Myocyte (in vitro differentiated cells): Measurements from ENCODE around the gene PLXNA2. TPM values are rescaled to one million over a fixed set of nuclear protein-coding genes. Genes with fewer than 3 reads are reported as not detected.
A peak's percentile ranks its signal among the peaks of the same experiment; 100 is the strongest.

ENCODE experiments used
- DNase-seq: peaks from one replicate; pipeline ENCODE4 v3.0.0-alpha.2; 2012; ENCODE audit warnings: low read depth
- polyA plus RNA-seq: library from polyadenylated mRNA; unstranded; fragments of >200 nt; gene quantifications from one replicate; pipeline ENCODE4 v1.2.1, GENCODE V29; 2012; ENCODE audit warnings: missing spikeins
- total RNA-seq: library from RNA; depleted of rRNA; stranded (reverse); fragments of >200 nt; gene quantifications from 2 replicates; pipeline ENCODE4 v1.2.3, GENCODE V29; 2014

The PLXNA2 gene, protein sequence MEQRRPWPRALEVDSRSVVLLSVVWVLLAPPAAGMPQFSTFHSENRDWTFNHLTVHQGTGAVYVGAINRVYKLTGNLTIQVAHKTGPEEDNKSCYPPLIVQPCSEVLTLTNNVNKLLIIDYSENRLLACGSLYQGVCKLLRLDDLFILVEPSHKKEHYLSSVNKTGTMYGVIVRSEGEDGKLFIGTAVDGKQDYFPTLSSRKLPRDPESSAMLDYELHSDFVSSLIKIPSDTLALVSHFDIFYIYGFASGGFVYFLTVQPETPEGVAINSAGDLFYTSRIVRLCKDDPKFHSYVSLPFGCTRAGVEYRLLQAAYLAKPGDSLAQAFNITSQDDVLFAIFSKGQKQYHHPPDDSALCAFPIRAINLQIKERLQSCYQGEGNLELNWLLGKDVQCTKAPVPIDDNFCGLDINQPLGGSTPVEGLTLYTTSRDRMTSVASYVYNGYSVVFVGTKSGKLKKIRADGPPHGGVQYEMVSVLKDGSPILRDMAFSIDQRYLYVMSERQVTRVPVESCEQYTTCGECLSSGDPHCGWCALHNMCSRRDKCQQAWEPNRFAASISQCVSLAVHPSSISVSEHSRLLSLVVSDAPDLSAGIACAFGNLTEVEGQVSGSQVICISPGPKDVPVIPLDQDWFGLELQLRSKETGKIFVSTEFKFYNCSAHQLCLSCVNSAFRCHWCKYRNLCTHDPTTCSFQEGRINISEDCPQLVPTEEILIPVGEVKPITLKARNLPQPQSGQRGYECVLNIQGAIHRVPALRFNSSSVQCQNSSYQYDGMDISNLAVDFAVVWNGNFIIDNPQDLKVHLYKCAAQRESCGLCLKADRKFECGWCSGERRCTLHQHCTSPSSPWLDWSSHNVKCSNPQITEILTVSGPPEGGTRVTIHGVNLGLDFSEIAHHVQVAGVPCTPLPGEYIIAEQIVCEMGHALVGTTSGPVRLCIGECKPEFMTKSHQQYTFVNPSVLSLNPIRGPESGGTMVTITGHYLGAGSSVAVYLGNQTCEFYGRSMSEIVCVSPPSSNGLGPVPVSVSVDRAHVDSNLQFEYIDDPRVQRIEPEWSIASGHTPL (N-terminal part only)
- 8.6 TPM in 2 replicates for total RNA-seq
- polyA plus RNA-seq = 6.6 TPM

DNA sequence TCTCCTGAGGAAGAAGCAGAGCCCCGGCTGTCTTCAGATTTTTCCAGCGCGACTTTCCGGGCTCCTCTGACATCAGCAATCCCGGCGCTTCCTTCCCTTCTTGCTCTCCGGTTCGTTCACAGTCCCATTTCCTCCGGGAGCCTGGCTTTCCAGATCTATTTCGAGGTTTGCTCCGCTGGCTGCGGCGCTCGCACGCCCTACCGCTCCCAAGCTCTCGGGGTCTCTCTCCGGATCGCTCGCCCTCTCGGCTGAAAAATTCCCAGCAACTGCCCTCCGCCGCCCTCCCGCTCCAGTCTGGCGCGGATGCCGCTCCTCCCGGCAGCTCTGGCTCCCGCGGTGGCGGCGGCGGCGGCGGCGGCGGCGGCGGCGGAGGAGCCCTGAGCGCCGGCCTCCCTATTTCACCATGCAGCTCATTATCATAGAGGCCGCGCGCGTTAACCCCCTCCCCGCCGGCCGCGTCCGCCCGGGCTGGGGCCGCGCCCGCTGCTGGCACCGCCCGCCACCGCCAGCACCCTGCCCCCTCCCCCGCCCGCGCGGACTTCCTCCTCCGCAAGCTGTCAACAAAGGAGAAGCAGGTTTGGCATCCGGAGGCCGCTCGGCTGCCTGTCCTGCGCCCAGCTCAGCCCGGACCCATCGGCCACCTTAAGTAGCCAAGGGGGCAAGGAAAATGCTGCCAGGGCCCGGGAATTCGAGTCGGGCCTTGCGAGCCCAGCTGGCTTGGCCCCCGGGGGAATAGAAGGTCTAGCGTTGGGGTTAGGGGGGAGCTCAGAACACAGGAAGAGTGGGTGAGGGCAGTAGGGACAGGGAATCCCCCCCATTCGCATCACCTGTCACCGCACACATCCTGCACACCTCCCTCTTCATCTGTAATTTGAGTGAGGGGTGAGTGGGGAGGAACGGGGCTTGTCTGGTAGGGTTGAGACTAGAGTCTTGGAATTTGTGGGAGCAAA is at the start of gene PLXNA2:
Gene PLXNA2 (minus strand): TSS at position 418 of the 950 bp plus-strand sequence. CDS start 26,462 bp downstream, outside the sequence.
- DNase-seq = peak; percentile 78

DNA sequence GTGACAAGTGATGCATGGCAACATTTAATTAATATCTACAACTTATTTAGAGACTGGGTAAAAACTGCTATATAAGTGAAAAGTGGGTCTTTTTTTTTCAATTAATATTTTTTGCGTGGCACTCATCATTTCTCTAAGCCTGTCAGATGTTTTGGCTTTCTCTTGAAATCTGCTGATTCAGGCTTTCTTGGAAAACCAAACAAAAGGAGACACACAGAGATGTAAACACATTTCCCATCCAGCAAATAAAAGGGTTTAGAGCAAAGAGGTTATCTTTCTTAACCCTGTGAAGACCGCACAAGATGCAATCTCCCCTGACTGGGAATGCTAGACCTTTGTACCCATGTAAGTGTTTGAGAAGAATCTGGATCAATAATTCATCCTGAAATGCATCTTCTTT is 48.7 kb upstream of the PLXNA2 start:
- DNase-seq = no peak

DNA sequence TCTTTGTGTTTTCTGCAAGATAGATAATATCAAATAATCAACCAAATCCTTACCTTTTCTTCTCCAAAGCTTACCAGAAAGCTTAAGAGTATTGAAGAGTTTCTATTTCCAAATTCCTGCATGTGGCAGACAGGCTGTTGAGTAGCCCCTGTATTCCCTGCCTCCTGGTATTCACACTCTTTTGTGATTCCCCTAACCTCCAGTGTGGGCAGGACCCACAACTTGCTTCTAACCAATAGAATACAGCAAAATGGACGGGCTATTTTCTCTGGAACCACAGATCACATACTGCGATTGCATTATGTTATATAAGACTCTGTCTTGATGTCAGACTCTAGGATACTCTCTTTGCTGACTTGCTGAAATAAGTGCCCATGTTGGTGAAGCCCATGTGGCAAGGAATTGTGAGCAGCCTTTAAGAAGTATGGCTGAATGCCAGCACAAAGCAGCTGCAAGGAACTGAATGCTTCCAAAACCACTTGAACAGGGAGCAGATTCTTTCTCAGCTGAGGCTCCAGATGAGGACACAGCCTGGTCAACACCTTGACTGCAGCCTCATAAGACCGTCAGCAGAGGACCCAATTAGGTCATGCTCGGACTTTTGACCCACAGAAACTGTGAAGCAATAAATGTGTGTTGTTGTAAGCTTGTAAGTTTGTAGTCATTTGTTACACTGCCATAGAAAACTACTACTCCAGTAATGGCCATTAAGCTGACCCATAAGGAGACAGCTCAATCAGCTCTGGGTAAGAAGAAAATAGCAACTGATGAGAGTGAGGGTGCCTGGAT is 47.9 kb upstream of the PLXNA2 start:
- peak; percentile 41 for DNase-seq

DNA sequence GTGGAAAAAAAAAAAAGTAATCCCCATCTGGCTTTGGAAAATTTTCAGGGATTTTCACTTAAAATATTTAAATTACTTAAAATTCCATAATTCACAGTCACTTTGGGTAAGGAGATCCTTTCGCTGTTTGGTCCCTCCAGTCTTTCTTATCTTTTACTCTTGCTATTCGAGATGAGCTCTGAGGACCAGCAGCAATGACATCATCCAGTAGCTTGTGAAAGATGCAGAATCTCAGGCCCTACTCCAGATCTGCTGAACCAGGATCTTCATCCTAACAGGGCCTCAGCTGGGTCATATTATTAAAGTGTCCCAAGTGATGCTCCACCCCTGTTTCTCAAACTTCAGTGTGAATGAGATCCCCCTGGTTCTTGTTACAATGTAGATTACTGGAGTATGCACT is 46.9 kb upstream of the PLXNA2 start:
- DNase-seq = no peak

DNA sequence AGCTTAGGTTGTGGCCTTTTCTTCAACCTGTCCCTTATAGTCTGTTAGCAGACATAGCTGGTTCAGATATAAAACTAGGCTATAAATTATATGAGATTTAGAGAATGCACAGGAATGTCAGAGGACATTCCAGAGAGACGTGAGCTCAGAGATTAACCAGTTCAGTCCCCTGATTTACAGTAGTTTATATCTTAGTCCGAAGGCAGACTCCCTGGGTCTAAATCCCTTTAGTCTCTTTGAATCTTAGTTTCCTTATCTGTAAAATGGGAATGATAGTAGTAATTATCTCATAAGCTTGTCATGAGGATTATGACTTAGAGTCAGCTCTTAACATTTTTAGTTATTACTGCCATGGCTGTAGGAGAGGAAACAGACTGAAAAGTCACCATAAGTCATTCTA is 45.5 kb upstream of the PLXNA2 start:
- no peak for DNase-seq

DNA sequence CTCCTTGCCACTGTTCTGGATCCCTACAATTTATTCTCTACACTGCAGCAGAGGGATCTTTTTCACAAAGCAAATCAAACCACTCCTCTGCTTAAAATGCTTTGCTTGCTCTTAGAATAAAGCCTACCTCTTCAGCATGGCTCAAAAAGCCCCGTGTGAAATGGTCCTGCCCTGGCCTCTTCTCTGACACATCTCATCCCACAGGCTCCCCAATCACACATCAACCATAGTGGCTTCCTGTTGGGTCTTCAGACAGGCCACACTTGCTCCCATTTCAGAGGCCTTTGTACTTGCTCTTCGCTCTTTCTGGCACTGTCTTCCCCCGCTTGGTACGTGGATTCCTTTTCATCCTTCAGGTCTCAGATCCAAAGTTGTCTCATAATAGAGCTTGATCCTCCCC is 44.3 kb upstream of the PLXNA2 start:
- no peak for DNase-seq

DNA sequence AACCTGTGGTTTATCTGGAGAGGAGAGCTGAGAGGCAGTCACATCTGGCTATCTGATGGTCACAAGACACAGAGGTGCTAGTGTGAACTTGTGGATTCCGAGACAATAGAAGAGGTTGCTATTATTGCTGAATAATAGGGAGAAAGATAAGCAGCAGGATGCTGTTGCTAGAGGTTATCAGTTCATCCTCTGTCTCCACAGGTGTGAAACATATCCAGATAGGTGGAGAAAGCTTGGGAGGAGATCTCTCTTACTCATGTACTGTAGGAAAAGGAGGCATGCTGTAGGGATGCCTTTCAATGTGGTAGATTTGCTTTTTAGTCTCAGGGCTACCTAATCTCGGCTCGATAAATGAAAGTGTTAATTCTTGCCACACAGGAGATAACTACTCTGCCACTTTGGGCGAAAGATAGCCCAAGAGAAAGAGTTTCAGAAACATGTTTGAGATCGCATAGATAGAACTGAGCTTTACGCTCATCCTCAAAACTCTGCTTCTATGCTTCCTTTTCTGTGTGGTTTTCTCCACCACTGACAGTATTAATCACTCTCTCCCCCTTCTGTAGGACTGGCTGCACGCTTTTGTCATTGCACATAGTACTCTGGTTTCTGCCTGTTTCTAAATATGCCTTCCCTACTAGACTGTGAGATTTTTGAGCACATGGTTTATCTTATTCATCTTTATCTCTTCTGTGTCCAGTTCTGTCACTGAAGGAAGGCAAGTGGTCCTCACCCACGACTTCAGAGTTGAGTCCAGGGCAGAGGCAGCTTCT is 36.7 kb upstream of the PLXNA2 start:
- DNase-seq = no peak

DNA sequence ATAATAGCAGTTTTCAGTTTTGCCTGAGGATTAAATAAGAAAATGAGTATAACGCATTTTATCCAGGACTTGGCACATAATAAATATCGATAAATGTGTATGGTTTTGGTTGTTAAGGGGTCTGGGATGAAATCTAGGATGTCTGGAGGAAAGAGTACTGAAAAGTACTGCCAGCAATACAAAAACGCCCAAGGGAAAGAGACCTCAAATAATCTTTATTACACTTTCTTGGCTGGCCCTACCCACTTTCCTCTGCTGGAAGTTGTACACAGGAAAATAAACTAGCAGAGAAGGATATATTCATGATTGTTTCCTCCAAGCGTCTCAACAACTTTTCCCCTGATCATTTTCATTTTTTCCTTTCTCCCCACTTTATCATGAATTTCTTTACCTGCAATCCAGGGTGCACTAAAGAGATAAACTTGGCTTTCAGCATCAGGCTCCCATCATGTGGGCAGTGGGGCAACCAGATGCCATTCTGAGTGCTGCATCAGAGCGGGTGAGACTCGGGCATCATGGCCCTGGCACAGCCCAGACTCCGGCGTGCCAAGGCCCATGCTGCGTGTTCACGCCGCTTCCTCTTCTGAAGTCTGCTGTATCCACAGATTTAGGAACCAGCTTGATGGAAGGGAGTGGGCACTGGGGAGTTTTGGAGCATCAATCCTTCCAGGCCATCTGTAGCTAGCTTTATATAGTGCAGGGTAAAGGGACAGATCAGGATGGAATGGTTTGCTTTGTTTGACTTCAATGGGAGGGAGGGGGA is 35.8 kb upstream of the PLXNA2 start:
- DNase-seq = no peak

DNA sequence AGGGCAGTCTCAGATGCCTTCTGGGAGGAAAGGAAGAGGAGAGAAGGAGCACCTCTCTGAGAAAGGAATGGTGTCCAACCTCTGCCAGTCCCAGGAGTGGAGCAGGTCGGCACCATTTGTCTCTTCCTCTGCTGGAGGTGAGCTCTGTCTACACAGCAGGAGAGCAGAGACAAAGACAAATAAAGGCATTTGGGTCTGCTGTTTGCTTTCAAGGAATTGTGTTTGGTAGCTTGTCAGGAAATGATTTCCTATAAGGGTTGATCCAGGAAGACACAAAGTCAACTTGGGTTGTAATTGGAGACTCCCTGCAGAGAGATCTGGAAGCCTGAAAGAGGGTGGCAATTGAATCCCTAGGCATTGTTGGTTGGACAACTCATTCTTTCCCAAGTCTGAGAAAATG is 34.5 kb upstream of the PLXNA2 start:
- DNase-seq = no peak

DNA sequence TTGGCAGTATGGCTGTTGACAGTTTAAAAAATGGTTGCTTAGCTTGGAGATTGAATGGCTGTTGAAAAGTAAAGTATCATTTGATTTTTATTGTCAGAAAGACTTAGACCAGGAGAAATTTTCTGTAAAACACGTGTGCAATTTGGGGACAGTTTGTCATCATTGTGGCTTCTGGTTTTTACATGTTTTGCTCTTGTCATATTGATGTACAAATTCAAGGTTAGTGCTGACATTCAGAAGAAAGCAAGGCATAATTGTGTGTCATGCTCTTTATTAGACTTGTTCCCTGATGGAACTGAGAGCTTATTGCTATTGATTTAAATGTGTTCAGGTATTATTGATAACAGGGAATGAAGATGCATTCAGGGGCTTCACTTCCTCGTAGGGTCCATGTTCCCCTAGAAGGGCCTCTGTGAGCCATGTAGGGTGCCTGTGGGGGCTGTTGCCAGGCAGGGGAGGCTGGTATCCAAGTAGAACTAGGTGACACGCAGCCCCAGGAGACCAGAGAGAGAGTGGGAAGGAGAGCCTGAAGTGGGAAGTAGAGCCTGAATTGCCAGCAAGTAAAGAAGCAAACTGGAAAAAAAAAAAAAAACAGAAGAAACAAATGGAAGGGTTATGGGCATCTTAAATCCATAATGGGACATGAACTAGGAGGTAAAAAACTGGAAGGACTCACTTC is 32.7 kb upstream of the PLXNA2 start:
- DNase-seq = no peak

DNA sequence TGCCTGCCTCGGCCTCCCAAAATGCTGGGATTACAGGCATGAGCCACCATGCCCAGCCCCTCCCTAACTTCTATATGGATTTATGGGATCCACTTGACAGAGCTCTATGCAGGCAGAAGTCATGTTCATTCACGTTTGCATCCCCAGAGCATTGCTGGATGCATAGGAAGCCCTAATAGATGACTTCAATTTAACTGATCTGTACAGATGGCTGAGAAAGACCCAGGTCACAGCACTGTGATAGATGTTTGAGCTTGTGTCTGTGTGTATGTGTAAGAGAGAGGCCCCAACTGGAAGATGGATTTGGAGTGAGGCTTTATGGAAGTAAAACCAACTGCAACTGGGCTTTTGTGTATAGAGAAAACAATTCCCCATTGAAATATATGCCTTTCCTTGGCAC is 30.9 kb upstream of the PLXNA2 start:
- no peak for DNase-seq

DNA sequence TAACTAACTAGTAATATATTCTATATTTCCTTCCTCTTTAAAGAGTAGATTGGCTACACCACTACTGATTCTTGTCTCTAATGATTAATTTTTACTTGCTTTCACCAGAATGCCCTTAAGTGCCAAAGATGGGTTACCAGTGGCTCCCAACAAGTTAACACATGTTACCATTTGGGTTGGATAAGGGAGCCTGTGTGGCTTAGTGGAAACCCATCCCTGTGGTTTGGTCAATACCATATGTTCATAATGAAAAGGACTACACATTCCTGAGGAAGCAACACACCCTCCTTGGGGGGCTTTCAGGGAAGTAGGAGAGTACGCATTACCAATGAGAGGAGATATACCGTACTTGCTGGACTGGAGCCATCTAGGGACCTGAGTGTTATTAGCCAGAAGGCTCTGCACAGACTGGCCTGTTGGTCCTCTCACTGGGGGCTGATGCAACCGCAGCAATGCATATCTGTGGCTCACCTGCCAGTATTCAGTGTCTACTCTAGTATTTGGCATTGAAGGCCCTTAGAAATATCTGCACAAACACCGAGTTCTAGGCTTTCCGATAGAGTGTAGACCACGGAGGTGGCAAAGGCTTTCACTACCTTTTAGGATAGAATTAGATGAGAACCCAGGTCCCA is 29.3 kb upstream of the PLXNA2 start:
- peak; percentile 35 for DNase-seq

DNA sequence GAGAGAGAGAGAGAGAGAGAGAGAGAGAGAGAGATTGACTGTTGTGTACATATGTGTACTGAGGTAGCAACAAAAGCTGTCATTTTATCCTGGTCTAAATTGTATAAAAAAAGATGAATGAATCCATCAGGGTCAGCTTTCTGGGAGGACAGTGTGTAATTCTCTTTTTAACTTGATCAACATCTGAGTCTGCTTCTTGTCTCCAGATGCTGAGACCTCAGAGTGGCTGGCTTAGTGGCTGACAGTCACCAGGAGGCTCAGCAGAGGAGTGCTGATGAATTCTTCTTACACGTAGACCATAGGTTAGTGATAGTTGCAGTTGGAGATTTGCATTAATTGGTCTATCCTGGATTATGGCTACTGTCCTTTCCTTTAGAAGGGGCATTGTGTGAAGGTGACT is 28.5 kb upstream of the PLXNA2 start:
- no peak for DNase-seq

DNA sequence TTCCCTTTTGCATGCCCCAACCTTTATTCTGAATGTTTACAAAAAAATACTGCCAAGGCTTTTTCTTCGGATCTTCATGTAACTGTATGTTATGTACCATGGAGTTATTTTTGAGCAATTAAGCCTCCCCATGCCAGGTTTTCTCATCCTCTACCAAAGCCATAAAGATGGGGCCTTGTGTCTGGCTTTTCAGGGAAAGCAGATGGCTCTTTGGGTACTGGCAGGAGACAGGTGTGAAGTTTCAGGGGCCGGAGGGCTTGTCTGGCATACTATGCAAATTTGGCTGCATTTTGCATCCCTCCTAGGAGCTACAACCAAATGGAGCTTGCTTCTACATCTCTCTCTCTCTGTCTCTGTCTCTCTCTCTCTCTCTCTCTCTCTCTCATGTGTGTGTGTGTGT is 28.1 kb upstream of the PLXNA2 start:
- DNase-seq = no peak

DNA sequence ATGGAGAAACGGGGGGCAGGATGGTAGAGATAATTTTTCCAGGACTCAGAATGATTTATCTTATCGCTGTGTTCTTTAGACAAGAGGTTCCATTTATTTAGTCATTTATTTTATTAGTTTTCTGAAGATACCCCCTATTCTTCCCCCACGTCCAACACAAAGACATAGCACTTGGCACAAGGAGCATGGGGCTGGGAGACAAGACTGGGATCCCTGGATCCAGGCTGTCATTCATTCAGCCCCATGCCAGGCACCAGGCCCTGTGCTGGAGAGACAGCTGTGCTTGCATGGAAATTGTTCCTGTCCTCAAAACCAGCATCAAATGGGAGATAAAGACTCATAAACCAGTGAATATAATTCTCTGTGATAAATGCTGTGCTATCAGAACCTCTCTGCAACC is 27.1 kb upstream of the PLXNA2 start:
- no peak for DNase-seq

DNA sequence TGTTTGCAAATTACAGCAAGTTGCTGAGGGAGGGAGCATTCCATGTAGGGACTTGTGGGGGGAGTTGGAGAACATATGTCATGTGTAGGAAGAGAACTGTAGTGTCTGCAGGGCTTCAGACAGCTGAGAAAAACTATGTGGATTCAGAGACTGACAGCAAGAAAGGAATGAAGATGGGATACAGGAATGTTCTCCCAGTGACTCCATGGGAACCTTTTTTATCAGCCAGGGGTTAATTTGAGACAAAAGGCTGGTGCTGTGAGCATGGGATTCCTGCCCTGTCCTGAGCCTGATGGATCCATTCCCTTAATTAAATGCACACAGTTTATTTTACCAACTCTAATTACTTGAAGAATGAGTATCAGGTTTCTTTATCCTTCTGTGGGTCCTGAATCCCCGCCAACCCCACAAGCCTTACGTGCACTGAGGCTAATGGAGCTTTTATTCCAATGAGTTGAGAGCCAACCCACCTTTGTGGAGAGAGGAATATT is 26.5 kb upstream of the PLXNA2 start:
- no peak for DNase-seq

DNA sequence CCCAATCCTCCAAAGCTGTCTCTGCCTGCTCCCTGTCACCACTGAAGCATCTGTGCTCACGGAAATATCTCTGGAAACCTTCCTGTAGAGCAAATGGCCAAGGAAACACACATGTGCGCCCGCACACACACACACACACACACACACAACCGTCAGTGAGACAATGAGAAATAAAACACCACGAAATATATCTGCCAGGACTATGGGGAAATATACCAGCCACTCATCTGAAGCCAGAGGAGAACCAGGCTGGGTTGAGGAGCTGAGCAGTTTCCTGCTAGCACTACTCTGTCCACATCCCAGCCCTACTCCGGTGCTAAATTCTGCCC is 25.1 kb upstream of the PLXNA2 start:
- peak; percentile 58 for DNase-seq
